Left lung (tissue), 10 donors: Measurements from ENCODE around the gene ETFB. TPM values are rescaled to one million over a fixed set of nuclear protein-coding genes. Genes with fewer than 3 reads are reported as not detected.

Source experiments
- ATAC-seq: fragments of 200-7000 bp; cut with Tn5 transposase; one replicate; pipeline ENCODE4 v1.9.1; 2020; ENCODE audit warnings: moderate library complexity
- DNase-seq, 4 donors: peaks; one replicate each; pipeline ENCODE4 v3.0.0-alpha.2; 2013 to 2020
- H3K27ac ChIP-seq, 2 donors: fragments of 200-600 bp; sonication (generic) in 1 of 2; one replicate each; pipeline versions ENCODE4 v1.5.0 to v1.8.0; 2020 to 2021
- H3K27me3 ChIP-seq, 2 donors: fragments of 200-600 bp; sonication (generic) in 1 of 2; one replicate each; pipeline versions ENCODE4 v1.5.0 to v1.8.0; 2020 to 2021
- H3K36me3 ChIP-seq, 2 donors: fragments of 200-600 bp; sonication (generic) in 1 of 2; one replicate each; pipeline versions ENCODE4 v1.5.0 to v1.8.0; 2020 to 2021
- H3K4me1 ChIP-seq, 2 donors: fragments of 200-600 bp; one replicate each; pipeline ENCODE4 v1.8.0; 2021
- H3K4me3 ChIP-seq, 2 donors: fragments of 200-600 bp; sonication (generic) in 1 of 2; one replicate each; pipeline versions ENCODE4 v1.5.0 to v1.8.0; 2020 to 2021; ENCODE audit warnings: mild to moderate bottlenecking in 1 of 2
- H3K9me3 ChIP-seq, 2 donors: fragments of 200-600 bp; sonication (generic) in 1 of 2; one replicate each; pipeline versions ENCODE4 v1.5.0 to v1.8.0; 2020 to 2021
- CTCF ChIP-seq, 2 donors: fragments of 200-600 bp; sonication (generic) in 1 of 2; IDR thresholded peaks; one replicate each; pipeline versions ENCODE4 v1.5.0 to v1.8.0; 2021; ENCODE audit warnings: antibody characterized with exemption in 2 of 2
- intact Hi-C, 2 donors: fragments of 100-400 bp; cut with DNase I; formaldehyde crosslinking; loops; one replicate each; pipeline versions ENCODE4 v1.11.2 to v1.14.2; 2022
- polyA plus RNA-seq, 6 donors: library from polyadenylated mRNA; unstranded; fragments of 120-200 nt; gene quantifications; one replicate each; pipeline ENCODE4 v1.2.1, GENCODE V29; 2013; ENCODE audit not compliant: insufficient read length in 6 of 6
- total RNA-seq, 2 donors: library from RNA; stranded (reverse); fragmentation: NEBNext Ultra II Directional; extraction: Animal tissue kit (Norgen Biotek cat#: 25700); gene quantifications; one replicate each; pipeline ENCODE4 v1.2.1, GENCODE V29; 2021
- donor health status: DM: no; HTN: yes; CAD: no.
- donor health status: DM: no; HTN: no; CAD: no.

ETFB gene
- total and polyA plus RNA-seq, 8 donors = 41.5 to 89.6 (median 47.9) TPM

- TF ChIP-seq CTCF (IDR thresholded peaks at IDR 0.05) = no peak
These were observed 28.1 kb upstream of the ETFB start for GRCh38 chr19:51394050-51394836.

GRCh38 chr19:51392701-51393100, 26.5 kb upstream of the ETFB start:
- no peaks in the 10 kb centered on the region for H3K9me3 ChIP-seq
- no peak overlapping the region for H3K27ac ChIP-seq
- no peak overlapping the region for H3K4me3 ChIP-seq
- TF ChIP-seq CTCF (IDR thresholded peaks at IDR 0.05) = no peak
- H3K4me1 ChIP-seq = peaks cover 0 to 29% of the 10 kb centered on the region in 2 donors
- no peak for DNase-seq
- intact Hi-C loops = no loop called here
- H3K27me3 ChIP-seq = peaks cover 0 to 4% of the 10 kb centered on the region in 2 donors
- H3K36me3 ChIP-seq = no peaks in the 10 kb centered on the region
- no peak for ATAC-seq

More at GRCh38 chr19:51394050-51394836, 28.1 kb upstream of the ETFB start:
- DNase-seq (peak; percentile 91 to 98 (median 94)), ATAC-seq (peak; percentile 97)
- intact Hi-C loops = no loop called here
- Histone ChIP-seq H3K4me3 (peak overlapping the region; percentile 31 to 41), H3K27ac (peak overlapping the region; percentile 81 to 86), H3K9me3 (no peaks in the 10 kb centered on the region), H3K36me3 (no peaks in the 10 kb centered on the region), H3K27me3 (peaks cover 0 to 4% of the 10 kb centered on the region in 2 donors), H3K4me1 (peaks cover 0 to 29% of the 10 kb centered on the region in 2 donors)

- H3K9me3 ChIP-seq = no peaks in the 10 kb centered on the region
- peak overlapping the region in 1 of 2 donors; percentile 28 for H3K27ac ChIP-seq
- no peak for TF ChIP-seq CTCF (IDR thresholded peaks at IDR 0.05)
- ATAC-seq = no peak
- intact Hi-C loops = no loop called here
- H3K36me3 ChIP-seq = no peaks in the 10 kb centered on the region
- H3K4me3 ChIP-seq = no peak overlapping the region
- no peak for DNase-seq
- peaks cover 0 to 29% of the 10 kb centered on the region in 2 donors for H3K4me1 ChIP-seq
- H3K27me3 ChIP-seq = peaks cover 0 to 4% of the 10 kb centered on the region in 2 donors
These were observed 25.0 kb upstream of the ETFB start for GRCh38 chr19:51391073-51391611.

GRCh38 chr19:51389143-51389542, 23.0 kb upstream of the ETFB start:
- TF ChIP-seq CTCF (IDR thresholded peaks at IDR 0.05) = no peak
- DNase-seq (no peak), ATAC-seq (no peak)
- intact Hi-C loops = no loop called here
- Histone ChIP-seq H3K4me1 (peaks cover 0 to 16% of the 10 kb centered on the region in 2 donors), H3K9me3 (no peaks in the 10 kb centered on the region), H3K27ac (no peak overlapping the region), H3K36me3 (no peaks in the 10 kb centered on the region), H3K27me3 (peaks cover 0 to 4% of the 10 kb centered on the region in 2 donors), H3K4me3 (no peak overlapping the region)

- TF ChIP-seq CTCF (IDR thresholded peaks at IDR 0.05) = no peak
- Histone ChIP-seq H3K9me3 (no peaks in the 10 kb centered on the region), H3K4me3 (no peak within 1 kb of the TSS), H3K4me1 (peaks cover 0 to 4% of the 10 kb centered on the region in 2 donors), H3K27me3 (peaks cover 0 to 4% of the 10 kb centered on the region in 2 donors), H3K36me3 (no peaks in the 10 kb centered on the region), H3K27ac (no peak within 1 kb of the TSS)
- no peak for DNase-seq
- ATAC-seq = no peak
- intact Hi-C loops = no loop called here
These were observed 21.8 kb upstream of the ETFB start, which contains the start of gene LIM2 for GRCh38 chr19:51387924-51388389. Gene LIM2, minus strand, starts transcription at chr19:51387974. Its CDS starts 531 bp downstream, at chr19:51387443.
